H1 (cell line): Measurements from ENCODE around the gene SLC1A5.

Experiments used
- CHD2 ChIP-seq: IDR thresholded peaks from 2 replicates; pipeline ENCODE4 v1.6.1; 2012; ENCODE audit warnings: low read length, improper control_type of control experiment
- EP300 ChIP-seq, 2 experiments: IDR thresholded peaks; 1 replicate in 1 of 2; 2 replicates in 1 of 2; pipeline ENCODE4 v1.6.1; 2011 to 2012; ENCODE audit warnings: low read depth in 2 of 2, low read length in 2 of 2, mild to moderate bottlenecking in 2 of 2, borderline replicate concordance in 1 of 2, inconsistent platforms in 1 of 2, moderate library complexity in 1 of 2
- PHF8 ChIP-seq: fragments of 200-600 bp; sonication (generic); conservative IDR thresholded peaks from 2 replicates; pipeline ENCODE4 v1.7.1; 2012; ENCODE audit warnings: low read depth, mild to moderate bottlenecking, inconsistent platforms, low read length, moderate library complexity
- POLR2A ChIP-seq, 2 experiments: IDR thresholded peaks; 1 replicate in 1 of 2; 2 replicates in 1 of 2; pipeline ENCODE4 v1.6.1; 2011; ENCODE audit warnings: low read depth in 2 of 2, low read length in 2 of 2, mild to moderate bottlenecking in 2 of 2; ENCODE audit errors: control extremely low read depth in 1 of 2
- TF ChIP-seq, protein P1 (sequence below), 3 experiments: IDR thresholded peaks; 1 replicate in 2 of 3; 2 replicates in 1 of 3; pipeline versions ENCODE4 v1.5.1 to v1.6.1; 2011; ENCODE audit warnings: low read length in 3 of 3, mild to moderate bottlenecking in 3 of 3, inconsistent platforms in 2 of 3, low read depth in 1 of 3, moderate library complexity in 1 of 3; ENCODE audit not compliant: insufficient read depth in 1 of 3; ENCODE audit errors: control extremely low read depth in 1 of 3
- TF ChIP-seq, protein P2 (sequence below): IDR thresholded peaks from 2 replicates; pipeline ENCODE4 v1.6.1; 2011; ENCODE audit warnings: low read depth, mild to moderate bottlenecking, low read length; ENCODE audit not compliant: insufficient read depth

DNA sequence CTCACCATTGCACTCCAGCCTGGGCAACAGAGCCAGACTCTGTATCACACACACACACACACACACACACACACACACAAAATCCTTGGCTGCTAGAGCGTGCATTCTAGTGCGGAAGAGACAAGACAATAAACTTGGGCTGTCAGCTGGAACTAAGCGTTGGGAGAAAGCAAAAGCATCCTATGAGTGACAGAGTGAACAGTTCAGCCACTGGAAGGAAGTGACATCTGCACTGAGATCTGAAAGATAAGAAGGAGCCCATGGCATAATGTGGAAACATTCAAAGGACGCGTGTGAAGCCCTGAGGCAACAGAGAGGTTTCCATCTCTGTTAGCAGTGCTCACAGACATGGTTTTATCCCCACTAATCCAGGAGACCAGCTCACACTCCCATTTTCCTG is 3.5 kb upstream of the SLC1A5 start:
- TF ChIP-seq, protein P1, sequence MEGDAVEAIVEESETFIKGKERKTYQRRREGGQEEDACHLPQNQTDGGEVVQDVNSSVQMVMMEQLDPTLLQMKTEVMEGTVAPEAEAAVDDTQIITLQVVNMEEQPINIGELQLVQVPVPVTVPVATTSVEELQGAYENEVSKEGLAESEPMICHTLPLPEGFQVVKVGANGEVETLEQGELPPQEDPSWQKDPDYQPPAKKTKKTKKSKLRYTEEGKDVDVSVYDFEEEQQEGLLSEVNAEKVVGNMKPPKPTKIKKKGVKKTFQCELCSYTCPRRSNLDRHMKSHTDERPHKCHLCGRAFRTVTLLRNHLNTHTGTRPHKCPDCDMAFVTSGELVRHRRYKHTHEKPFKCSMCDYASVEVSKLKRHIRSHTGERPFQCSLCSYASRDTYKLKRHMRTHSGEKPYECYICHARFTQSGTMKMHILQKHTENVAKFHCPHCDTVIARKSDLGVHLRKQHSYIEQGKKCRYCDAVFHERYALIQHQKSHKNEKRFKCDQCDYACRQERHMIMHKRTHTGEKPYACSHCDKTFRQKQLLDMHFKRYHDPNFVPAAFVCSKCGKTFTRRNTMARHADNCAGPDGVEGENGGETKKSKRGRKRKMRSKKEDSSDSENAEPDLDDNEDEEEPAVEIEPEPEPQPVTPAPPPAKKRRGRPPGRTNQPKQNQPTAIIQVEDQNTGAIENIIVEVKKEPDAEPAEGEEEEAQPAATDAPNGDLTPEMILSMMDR (IDR thresholded peaks at IDR 0.05; ENCODE audit: control extremely low read depth in 1 of 3, insufficient read depth in 1 of 3, low read depth in 1 of 3, low read length in 3 of 3): no peak
- no peak for TF ChIP-seq EP300 (IDR thresholded peaks at IDR 0.05; ENCODE audit: borderline replicate concordance in 1 of 2, low read depth in 2 of 2, low read length in 2 of 2)
- no peak for TF ChIP-seq POLR2A (IDR thresholded peaks at IDR 0.05; ENCODE audit: control extremely low read depth in 1 of 2, low read depth in 2 of 2, low read length in 2 of 2)
- TF ChIP-seq, protein P2, sequence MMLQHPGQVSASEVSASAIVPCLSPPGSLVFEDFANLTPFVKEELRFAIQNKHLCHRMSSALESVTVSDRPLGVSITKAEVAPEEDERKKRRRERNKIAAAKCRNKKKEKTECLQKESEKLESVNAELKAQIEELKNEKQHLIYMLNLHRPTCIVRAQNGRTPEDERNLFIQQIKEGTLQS: no peak
- TF ChIP-seq CHD2: no peak
- TF ChIP-seq PHF8: no peak
